HFFc6 (cell line): ENCODE results near the gene MFSD2A. TPM values are rescaled to one million over a fixed set of nuclear protein-coding genes. Genes with fewer than 3 reads are reported as not detected.

Experiments used
- DNase-seq: peaks from one replicate; pipeline ENCODE4 v3.0.0-alpha.2; 2018
- H3K27ac Mint-ChIP-seq: 2 replicates; pipeline ENCODE4 v1.8.0; 2020; ENCODE audit warnings: mild to moderate bottlenecking, mixed read lengths
- H3K27me3 Mint-ChIP-seq: 2 replicates; pipeline ENCODE4 v1.8.0; 2021; ENCODE audit warnings: mild to moderate bottlenecking, moderate library complexity, mixed read lengths; ENCODE audit not compliant: insufficient read depth
- H3K36me3 Mint-ChIP-seq: 2 replicates; pipeline ENCODE4 v1.8.0; 2021; ENCODE audit warnings: low read depth, mixed read lengths
- H3K4me1 Mint-ChIP-seq: 2 replicates; pipeline ENCODE4 v1.8.0; 2020; ENCODE audit warnings: low read depth, mixed read lengths
- H3K4me3 Mint-ChIP-seq: 2 replicates; pipeline ENCODE4 v1.8.0; 2020; ENCODE audit warnings: mild to moderate bottlenecking, moderate library complexity, mixed read lengths
- H3K9me3 Mint-ChIP-seq: 2 replicates; pipeline ENCODE4 v1.8.0; 2020; ENCODE audit warnings: mild to moderate bottlenecking, mixed read lengths
- total RNA-seq, 6 experiments: library from RNA; stranded (reverse); fragmentation: NEBNext Ultra II Directional; extraction: Animal tissue kit (Norgen Biotek cat#: 25700); gene quantifications; 2 replicates in 1 of 6; 3 replicates in 5 of 6; pipeline ENCODE4 v1.2.3, GENCODE V29; 2021
- TF ChIP-seq, protein P1 (sequence below): fragments of 200-600 bp; sonication (generic); IDR thresholded peaks from 2 replicates; pipeline ENCODE4 v1.5.0; 2021; ENCODE audit warnings: antibody characterized with exemption, mild to moderate bottlenecking

The MFSD2A gene
- total RNA-seq, 6 experiments from 2014 or later = 3.2 to 4.8 (median 3.5) TPM

DNA sequence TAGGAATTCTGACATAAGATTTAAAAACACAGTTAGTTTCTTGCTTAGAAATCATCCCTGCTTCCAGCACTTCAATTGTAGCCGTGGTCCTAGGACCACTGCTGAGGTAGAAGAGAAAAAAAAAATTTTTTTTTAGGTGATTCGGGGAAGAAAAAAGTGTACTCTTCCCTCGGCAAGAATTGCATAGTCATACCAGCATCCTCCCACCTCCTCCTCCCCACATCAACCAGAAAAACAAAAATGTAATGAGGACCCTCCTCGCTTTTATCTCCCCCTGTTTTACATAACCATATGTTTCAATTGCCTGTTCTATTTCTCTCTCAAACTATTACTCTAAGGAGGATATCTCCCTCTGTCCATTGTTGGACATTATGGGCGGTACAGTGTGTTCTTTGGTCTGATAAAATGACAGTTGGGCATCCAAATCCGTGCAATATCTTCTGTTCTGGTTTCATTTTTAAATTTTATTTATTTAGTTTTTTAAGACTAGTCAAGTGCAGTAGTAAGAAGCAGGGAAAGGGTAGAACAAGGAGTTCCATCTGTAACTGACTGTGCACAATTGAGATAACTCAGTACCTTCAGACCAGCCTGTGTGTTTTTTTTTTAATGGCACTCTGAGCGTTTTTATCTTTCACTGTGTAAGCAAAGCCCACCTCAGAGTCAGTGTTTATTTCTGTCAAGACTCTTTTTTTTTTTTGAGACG, 10.4 kb upstream of the MFSD2A start:
- H3K36me3 Mint-ChIP-seq = no peaks in the 10 kb centered on the region
- no peaks in the 10 kb centered on the region for H3K4me1 Mint-ChIP-seq
- TF ChIP-seq, protein P1, sequence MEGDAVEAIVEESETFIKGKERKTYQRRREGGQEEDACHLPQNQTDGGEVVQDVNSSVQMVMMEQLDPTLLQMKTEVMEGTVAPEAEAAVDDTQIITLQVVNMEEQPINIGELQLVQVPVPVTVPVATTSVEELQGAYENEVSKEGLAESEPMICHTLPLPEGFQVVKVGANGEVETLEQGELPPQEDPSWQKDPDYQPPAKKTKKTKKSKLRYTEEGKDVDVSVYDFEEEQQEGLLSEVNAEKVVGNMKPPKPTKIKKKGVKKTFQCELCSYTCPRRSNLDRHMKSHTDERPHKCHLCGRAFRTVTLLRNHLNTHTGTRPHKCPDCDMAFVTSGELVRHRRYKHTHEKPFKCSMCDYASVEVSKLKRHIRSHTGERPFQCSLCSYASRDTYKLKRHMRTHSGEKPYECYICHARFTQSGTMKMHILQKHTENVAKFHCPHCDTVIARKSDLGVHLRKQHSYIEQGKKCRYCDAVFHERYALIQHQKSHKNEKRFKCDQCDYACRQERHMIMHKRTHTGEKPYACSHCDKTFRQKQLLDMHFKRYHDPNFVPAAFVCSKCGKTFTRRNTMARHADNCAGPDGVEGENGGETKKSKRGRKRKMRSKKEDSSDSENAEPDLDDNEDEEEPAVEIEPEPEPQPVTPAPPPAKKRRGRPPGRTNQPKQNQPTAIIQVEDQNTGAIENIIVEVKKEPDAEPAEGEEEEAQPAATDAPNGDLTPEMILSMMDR = no peak
- H3K27ac Mint-ChIP-seq = no peak overlapping the region
- no peak for DNase-seq
- H3K4me3 Mint-ChIP-seq = no peak overlapping the region
- H3K27me3 Mint-ChIP-seq = peaks cover 34% of the 10 kb centered on the region
- no peaks in the 10 kb centered on the region for H3K9me3 Mint-ChIP-seq

DNA sequence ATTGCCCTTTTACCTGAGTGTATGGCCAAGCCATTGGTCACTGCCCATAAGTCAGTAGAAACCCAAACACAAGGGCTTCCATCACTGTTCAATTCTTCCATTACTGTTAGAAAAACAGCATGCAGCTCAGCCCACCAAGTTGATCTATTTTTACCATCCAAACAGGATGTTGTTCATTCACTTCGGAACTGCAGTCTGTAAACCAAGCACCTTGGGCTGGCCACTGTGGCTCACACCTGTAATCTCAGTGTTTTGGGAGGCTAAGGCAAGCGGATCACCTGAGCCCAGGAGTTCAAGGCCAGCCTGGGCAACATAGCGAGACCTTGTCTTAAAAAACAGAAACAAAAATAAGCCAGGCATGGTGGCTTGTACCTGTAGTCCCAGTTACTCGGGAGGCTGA, 8.7 kb upstream of the MFSD2A start:
- no peak overlapping the region for H3K4me3 Mint-ChIP-seq
- H3K27me3 Mint-ChIP-seq = peaks cover 30% of the 10 kb centered on the region
- H3K9me3 Mint-ChIP-seq = no peaks in the 10 kb centered on the region
- H3K4me1 Mint-ChIP-seq = no peaks in the 10 kb centered on the region
- TF ChIP-seq, protein P1 = no peak
- DNase-seq = no peak
- H3K27ac Mint-ChIP-seq = no peak overlapping the region
- H3K36me3 Mint-ChIP-seq = no peaks in the 10 kb centered on the region

DNA sequence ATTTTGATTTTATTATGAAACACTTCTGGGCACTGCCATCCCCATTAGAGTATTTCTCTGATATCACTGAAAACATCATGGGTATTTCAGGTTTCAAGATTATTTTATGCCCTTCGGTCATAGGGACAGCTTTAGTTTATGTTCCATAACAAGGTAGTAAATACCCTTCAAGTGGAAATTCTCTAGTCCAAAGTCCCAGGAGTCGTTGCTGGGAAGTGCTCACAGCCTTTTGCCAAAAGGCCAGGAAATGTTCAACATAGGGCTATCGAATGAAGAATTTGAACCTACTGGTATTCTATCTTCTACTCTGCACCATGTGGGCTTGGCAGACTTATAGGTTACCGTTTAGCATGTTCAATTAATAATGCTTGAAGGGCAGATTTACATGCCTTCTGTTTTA, 7.7 kb upstream of the MFSD2A start:
- H3K9me3 Mint-ChIP-seq = no peaks in the 10 kb centered on the region
- no peaks in the 10 kb centered on the region for H3K36me3 Mint-ChIP-seq
- peaks cover 2% of the 10 kb centered on the region; the same call in 1 of the 2 replicates for H3K4me1 Mint-ChIP-seq
- TF ChIP-seq, protein P1 = no peak
- no peak overlapping the region for H3K27ac Mint-ChIP-seq
- no peak for DNase-seq
- H3K4me3 Mint-ChIP-seq = no peak overlapping the region
- peaks cover 22% of the 10 kb centered on the region for H3K27me3 Mint-ChIP-seq

DNA sequence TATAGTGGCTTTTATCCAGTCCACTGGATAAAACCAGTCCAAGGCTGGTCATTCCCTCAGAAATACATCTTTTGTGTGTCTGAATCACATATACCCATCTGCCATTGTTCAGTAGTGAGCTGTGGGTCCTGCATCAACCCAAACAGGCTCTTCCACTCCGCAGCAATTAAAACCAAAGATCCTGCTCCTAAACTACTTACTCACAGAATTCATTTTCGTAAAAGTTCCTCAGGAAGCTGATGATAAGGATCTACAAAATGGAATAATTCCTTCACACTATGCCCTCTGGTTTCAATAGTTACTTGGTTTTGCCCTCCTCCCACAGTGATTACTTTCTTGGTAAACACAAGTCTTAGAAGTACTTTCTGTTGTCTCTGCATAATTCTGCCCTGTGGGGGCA, 5.1 kb upstream of the MFSD2A start:
- H3K27me3 Mint-ChIP-seq = peaks cover 20% of the 10 kb centered on the region
- no peaks in the 10 kb centered on the region for H3K9me3 Mint-ChIP-seq
- H3K27ac Mint-ChIP-seq = no peak overlapping the region
- no peak for DNase-seq
- no peaks in the 10 kb centered on the region for H3K36me3 Mint-ChIP-seq
- TF ChIP-seq, protein P1 = no peak
- no peak overlapping the region for H3K4me3 Mint-ChIP-seq
- peaks cover 12% of the 10 kb centered on the region; the same call in 1 of the 2 replicates for H3K4me1 Mint-ChIP-seq

DNA sequence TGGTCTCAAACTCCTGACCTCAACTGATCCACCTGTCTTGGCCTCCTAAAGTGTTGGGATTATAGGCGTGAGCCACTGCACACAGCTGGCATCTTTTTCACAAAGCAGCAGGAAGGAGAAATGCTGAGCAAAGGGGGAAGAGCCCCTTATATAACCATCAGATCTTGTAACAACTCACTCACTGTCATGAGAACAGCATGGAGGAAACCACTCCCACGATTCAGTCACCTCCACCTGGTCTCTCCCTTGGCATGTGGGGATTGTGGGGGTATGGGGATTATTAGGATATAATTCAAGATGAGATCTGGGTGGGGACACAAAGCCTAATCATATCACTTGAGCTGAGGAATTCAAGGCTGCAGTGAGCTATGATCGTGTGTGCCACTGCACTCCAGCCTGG, 3.0 kb upstream of the MFSD2A start:
- TF ChIP-seq, protein P1 = no peak
- Mint-ChIP-seq H3K9me3 (no peaks in the 10 kb centered on the region), H3K4me1 (peaks cover 24% of the 10 kb centered on the region), H3K36me3 (no peaks in the 10 kb centered on the region), H3K27me3 (peaks cover 15% of the 10 kb centered on the region), H3K4me3 (no peak overlapping the region), H3K27ac (no peak overlapping the region)
- DNase-seq = no peak
